Hindlimb muscle (tissue), 1 donor: ENCODE measurements around the gene HLCS. TPM values are rescaled to one million over a fixed set of nuclear protein-coding genes. Genes with fewer than 3 reads are reported as not detected.

ENCODE experiments used
- DNase-seq: peaks from one replicate; pipeline ENCODE4 v3.0.0-alpha.2; 2013
- polyA plus RNA-seq: library from polyadenylated mRNA; unstranded; fragments of 120-200 nt; gene quantifications from one replicate; pipeline ENCODE4 v1.2.1, GENCODE V29; 2013; ENCODE audit not compliant: insufficient read length

The HLCS gene
- polyA plus RNA-seq, 1 donor = 12.8 TPM

DNA sequence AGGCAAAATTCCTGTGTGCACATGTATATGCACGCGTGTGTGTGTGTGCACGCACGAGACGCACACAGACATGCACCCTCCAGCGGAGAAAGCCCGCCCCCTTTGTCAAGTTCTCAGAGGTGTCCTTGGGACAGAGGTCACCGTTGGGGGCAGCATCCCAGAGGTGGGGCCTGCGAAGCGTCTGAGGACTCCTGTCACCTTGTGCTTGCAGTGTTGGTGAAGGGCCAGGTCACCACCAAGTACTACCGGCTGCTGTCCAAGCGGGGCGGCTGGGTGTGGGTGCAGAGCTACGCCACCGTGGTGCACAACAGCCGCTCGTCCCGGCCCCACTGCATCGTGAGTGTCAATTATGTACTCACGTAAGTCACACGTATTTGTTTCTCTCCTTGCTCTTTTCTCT, 225.0 kb downstream of the HLCS start:
- no peak for DNase-seq

DNA sequence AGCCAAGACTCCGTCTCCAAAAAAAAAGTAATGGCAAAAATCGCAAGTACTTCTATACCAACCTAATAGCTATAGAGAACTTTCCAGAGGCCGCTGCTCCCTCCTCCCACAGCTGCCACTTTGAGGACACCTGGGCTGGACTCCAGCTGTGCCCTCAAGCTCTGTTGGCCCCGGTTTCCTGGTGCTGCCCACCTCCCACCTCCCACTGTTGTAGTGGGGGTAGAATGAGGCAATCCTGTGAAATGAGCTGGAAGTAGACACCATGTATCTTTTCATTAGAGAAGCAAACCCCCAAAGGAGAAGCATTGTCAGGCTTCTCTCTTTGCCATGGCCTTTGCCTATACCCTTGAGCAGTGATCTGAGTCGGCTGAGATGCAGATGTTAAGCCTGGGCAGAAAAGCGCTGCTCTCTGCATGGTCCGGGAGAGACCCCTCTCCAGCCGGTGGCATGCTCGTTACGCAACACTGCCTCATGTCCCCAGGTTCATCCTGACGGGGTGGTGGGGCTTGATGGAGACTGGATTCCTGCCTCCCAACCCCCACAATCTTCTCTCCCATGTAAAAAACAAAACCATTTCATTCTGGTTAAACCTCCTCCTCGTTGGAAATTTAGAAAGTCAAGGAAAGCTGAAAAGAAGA, 227.9 kb downstream of the HLCS start:
- no peak for DNase-seq

DNA sequence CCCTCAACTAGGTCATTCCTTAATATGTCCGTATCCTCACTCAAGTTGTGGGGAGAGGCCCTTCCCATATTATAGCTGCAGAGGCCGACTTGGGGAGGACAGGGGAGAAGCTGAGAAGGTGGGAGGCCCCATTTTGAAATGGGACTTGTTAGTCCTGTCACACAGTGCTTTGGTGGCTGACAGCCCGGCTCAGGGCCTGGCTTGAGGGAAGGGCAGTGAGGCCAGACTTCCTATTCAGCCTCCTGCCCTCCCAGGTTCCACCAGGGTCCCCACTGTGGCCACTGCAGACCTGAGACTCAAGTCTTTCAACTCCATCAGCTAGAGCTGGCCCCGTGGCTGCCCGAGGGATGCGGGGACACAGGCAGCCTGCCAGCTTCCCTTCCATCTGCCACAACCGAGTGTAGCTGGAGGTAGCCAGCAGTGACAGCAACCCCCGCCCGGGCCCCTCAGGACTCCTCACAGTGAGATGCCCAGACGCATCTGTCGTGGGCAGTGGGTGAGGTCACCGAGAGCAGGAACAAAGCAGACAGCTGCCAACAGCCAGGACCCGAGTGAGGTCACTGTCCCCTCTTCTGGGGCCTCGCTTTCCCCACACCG, 230.6 kb downstream of the HLCS start:
- no peak for DNase-seq

DNA sequence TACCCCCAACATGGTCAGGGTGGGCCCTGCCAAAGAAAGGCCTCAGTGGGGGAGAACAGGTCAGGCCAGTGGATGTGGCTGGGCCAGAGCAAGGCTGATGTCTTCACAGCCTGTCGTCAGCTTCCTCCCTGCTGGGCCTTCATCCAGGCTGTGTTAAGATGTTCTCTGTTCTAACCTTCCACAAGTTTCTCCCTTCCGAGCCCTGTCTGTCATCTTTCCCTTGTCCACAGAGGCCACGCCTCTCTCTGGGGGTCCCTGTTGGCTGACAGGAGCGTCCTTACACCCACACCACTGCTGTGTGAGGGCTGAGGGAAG, 231.3 kb downstream of the HLCS start:
- no peak for DNase-seq

DNA sequence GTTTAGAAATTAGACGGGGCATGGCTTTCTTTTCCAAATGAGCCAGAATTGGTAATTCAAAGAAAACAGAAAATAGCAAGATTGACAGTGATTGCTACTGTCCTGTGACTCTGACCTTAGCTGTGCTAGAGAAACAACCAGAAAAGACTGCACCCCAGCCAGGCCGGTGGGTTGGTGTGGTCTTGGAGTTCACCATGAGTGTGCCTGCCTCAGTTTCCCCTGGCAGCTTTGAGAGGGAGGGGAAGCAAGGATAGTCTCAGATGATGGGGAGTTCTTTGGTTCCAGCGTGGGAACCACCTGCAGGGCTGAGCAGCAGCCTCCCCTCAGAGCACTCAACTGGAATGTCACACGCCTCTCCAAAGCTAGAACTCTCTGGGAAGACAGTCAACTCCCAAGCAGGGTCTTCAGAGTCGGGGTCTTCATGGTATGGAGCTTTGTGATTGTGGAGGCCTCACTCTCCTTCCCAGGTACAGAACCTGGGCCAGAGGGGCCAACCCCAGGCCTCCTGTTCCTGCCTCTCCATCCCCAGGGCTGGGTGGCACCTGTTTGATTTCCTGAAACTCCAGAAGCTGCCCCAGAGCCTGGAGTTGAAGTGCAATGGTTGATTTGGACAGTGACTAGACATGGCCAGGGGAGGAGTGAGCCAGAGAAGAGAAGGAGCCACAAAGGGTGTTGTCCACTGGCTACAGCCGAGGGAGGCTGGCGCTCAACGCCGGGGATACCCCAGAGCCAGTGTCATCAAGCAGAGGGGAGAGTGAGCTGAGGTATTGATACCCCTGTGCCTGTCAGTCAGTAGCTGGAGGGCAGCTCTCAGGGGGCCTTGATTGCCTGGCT, 231.9 kb downstream of the HLCS start:
- no peak for DNase-seq

DNA sequence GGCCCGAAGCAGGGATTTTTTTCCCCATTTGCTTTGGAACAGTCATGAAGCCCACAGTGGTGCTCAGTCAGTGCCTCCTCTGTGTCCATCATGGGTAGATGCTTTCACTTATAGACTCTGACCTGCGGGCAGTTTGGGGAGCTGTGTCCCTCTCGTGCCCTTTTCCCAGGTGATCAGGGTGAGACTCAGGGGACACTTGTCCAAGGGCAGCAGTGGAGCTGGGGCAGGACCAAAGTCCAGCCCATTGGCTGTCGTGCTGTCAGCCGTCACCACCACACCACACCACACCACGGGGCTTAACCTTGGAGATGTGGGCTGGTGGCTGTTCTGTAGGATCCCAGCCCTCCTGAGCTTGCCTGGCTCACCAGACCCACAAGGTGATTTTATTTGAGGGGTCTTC, 232.6 kb downstream of the HLCS start:
- no peak for DNase-seq

DNA sequence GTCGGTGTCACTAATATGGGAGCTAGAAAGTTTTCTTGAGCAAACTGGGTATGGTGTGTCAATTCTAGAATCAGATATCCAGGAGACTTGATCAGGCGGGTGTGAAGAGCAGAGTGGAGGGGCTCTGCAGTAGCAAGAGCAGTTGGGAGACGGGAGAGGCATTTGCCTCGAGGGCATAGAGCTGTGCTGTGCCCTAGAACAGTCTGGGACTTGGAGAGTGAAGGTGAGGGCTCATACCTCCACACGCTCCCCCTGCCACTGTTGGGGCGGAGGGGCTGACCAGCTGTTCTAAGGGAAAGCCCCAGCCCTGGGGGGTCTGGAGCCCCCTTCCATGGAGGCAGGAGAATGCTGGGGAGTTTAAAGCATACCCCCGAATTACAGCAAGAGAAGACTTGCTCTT, 233.7 kb downstream of the HLCS start:
- DNase-seq = no peak

DNA sequence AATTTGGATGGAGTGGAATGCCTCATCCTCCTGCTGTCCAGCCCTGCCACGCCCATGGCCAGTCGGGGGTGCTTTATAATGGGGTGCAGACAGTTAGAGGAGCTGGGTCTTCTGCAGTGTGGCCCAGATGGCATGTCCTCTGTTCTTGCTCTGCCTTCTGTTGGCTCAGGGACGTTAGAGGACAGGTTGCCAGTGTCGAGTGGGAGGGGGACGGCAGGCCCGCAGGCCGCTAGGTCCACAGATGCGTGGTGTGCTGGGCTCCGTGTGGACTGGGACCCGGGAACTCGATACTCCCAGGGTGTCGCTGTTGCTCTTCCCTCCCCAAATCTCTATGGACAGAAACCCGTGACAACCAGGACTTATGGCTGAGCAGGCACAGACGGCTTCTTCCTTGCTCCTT, 234.3 kb downstream of the HLCS start:
- DNase-seq = no peak

DNA sequence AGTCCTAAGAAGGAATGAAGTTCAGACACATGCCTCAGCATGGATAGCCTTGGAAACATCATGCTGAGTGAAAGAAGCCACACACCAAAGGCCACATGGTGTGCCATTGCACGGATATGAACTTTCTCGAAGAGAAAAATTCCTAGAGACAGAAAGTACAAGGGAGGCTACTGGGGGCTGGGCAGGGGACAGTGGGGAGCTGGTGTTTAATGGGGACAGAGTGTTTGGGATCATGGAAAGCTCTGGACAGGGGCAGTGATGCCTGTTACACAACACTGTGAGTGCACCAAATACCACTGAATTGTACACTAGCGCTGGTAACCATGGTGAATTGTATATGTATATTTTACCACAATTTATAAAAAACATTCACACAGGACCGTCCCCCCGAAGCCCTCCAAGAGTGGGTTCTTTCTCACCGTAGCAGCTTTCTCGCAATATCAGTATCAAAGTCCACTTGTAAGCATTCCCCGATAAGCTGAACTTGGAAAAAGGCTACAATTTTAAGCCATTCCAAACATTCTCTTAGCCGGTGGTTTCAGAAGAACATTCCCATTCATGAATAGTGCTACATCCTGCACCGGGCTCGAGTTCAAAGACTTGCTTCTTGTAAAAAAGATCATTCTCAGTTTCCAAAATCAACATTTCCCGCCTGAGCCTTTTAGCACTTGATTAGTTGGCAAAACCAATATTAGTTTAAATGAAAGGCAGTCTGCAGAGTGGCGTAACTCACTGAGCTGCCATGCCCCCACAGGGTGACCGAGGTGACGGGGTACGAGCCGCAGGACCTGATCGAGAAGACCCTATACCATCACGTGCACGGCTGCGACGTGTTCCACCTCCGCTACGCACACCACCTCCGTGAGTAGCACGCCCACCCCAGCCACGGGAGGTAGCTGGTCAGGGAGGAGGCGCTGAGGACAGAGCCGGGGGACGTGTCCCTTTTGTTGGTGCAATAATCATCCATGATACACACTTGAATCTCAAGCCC, 235.9 kb downstream of the HLCS start:
- DNase-seq = no peak

DNA sequence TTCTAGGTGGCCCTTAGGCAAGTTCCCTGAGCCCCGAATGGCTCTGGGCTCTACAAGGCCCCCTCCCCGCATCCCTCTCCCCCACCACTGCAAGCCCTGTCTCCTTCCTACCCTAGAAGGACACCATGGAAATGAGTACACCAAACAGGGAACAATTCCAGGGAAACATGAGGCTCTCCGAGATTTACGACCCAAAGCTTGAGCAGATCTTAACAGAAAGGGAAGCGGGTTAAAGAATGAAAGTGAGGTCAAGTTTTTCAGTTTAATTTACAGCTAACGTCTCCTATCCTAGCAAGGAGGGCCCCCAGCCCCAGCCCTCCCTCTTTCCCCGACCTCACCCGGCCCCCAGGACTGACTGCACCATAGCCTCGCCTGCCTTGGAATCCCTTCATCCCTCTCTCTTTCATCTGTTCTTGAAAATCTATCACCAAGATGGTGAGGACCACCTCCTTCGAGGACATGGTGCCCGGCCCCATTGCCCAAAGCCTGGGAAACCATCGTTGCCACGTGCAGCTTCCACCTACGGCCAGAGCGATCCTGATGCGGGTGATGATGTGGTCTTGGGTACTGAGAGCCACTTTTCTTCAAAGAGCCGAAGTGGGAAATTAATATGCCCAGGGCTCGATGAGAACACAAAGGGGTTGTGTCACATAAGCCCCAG, 237.0 kb downstream of the HLCS start:
- DNase-seq = no peak

DNA sequence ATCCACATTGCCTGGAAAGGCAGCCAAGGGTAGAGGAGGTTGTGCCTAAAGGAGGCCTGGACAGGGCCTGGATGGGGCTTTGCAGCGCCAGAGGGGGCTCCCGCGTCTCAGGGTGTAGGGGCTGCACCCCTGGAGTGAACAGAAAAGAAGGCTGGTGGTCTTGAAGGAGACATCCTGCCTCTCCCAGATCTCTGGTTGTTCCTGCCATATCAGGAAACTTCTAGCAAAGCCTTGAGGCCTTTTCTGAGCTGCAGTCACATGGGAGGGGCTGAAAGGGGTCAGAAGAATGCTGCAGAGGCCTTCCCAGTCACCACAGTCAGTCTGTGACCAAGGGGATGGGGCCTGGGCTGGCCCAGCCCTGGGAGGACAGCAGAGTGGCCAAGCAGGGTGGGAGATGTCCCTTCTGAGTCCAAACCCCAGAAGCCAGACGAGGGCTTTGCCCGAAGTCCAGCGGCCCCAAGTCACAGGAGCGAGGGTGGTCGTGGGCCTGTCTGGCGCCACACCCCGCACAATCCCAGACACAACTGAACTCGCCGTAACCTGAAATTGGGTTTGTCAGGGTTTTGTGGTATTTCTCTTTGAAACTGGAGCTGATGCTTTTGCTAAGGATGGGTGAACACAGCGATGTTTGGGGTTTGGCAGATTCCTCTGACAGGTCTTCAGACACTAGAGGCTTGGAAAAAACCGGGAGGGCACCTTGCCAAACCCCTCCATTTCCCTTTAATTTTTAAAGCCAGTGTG, 237.9 kb downstream of the HLCS start:
- DNase-seq = no peak

DNA sequence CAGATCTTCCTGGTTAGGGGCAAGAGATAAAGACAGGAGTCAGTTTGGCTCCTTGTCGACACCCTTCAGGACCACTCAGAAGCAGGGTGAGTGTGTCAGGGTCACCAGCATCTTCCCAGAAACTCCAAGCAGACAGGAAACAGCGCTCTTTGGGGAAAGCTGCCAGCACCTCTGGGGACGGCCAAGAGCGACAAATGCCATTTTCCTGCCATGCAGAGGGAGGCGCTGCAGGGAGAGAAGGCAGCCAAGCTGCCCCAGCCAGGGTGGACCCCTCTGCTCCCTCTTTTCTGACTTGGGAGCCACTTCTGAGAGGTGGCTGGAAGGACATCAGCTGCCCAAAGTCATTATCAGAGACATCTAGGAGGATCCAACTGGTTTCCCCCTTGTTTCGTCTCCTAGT, 238.6 kb downstream of the HLCS start:
- DNase-seq = no peak

DNA sequence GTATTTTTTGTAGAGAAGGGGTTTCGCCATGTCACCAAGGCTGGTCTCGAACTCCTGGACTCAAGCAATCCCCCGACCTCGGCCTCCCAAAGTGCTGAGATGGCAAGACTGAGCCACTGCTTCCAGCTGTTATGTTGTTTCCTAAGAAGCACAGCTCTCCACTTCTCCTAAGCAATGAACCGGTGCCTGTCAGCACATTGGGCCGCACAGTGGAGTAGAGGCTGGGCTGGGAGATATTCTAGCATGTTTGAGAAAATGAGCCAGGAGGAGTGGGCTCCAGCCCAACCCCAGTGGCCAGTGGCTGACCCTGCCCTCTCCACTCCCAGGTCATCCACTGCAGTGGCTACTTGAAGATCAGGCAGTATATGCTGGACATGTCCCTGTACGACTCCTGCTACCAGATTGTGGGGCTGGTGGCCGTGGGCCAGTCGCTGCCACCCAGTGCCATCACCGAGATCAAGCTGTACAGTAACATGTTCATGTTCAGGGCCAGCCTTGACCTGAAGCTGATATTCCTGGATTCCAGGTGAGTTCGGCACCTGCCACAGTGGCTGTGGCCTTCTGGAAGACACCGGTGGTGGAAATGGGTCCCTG, 240.6 kb downstream of the HLCS start:
- DNase-seq = no peak

DNA sequence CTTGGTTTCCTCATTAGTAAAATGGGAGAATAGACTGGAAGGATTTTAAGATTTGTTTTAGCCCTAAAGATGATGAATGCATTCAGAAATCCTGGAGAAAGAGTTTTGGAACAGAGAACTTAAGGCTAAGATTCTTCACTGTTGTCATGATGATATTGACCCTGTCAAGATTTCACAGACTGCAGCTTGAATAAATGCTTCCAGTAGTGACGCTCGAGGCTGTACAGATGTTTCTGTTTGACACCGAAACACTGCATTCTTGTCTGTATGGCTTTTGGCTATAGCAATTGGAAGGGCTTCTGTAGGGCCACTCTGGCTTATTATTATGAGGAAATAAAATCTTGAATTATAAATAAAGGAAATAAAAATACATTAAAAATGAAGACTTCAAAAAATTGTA, 241.8 kb downstream of the HLCS start:
- DNase-seq = no peak

DNA sequence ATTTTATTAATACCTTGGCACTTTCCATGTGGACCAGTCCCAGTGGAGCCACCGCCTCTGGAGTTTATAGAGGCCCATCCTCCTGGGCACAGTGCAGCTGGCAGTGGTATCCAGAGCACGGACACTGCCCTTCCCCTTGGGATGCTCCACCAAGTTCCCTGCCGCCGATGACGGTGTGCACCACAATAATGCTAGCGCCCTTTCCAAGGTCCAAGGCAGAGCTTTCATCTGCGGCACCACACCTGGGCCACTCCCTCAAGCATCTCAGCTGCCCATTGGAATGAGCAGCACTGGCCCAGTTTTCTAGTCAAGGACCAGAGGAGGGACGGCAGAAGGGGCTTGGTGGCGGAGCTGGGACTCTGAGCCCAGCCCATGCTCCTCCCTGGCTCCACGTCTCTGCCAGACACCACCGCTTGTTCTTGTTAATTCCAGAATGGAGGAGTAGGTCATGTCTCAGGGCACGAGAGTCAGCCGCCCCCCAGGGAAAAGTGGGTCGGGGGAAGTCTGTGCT, 243.0 kb downstream of the HLCS start:
- DNase-seq = no peak

DNA sequence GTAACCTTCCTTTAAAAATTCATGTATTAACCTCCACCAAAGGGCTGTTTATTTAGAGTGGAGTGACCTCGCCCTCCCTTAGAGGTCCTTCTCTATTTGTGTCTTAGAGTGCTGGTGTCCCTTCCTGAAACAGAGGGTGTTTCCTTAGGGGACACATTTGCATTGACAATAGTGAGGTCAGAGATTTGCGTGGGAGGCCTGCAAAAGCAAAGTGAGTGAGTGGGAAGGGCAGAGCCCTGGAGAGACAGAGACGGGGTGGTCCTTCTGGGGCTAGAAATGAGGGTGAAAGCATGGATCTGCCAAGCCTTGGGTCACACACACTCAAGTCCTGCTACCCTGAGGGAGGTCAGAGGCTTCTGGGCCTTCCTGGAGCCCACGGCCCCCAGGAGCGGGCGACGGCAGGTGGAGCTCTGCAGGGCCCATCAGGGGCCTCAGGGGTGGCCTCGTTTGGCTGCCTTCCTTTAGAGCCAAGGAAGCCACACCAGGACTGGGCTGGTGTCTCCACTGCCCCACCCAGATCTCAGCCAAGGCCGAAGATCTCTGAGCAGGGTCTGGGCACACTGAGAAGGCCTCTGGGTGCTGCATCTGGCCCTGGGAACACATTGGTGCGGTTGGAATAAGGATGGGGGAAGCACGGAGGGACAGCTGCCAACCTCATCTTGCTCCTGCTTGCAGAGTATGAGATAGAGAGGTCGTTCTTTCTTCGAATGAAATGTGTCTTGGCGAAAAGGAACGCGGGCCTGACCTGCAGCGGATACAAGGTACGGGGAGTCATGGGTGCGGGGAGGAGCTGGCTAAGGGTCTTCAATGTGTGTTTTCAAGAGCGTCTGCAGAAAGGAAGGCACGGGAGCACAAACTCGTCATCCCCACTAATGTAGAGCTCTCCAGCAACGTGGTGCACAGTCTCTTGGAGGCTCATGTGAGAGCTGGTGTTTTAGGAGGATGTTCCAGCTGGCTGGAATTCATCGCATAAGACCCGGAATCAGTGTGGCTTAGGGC, 243.8 kb downstream of the HLCS start:
- DNase-seq = no peak

DNA sequence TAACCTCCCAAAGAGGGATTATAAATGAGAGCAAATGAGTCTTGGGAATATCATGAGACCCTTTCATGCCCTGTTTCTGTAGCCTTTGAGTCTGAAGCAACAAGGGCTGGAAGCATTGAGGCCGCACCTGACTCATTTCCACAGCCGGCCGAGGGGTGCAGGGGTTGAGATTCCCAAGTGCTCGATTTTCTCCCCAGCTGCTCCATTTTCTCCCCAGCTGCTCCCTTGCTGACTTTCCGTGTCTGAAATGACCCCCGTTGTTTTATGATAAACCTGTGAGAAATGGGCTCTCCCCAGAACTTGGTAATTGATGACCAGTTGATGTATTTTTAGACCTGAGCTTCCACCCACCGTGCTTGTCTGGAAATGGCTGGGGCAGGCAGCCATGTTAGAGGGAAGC, 244.7 kb downstream of the HLCS start:
- DNase-seq = no peak

DNA sequence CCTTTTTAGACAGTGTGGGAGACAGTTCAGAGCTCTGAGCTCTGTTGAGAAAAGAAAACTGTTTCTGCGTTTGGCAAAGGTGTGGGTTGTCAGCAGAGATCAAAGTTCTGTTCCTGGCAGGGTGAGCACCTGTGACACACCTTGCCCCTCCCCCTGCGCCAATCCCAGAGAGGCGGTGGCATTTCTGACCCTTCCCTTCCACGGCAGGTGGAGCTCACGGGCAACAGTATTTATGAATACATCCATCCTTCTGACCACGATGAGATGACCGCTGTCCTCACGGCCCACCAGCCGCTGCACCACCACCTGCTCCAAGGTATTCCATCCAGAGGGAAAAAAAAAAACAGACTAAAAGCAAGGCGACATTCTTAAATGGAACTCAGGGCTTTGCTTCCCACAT, 246.9 kb downstream of the HLCS start:
- no peak for DNase-seq

DNA sequence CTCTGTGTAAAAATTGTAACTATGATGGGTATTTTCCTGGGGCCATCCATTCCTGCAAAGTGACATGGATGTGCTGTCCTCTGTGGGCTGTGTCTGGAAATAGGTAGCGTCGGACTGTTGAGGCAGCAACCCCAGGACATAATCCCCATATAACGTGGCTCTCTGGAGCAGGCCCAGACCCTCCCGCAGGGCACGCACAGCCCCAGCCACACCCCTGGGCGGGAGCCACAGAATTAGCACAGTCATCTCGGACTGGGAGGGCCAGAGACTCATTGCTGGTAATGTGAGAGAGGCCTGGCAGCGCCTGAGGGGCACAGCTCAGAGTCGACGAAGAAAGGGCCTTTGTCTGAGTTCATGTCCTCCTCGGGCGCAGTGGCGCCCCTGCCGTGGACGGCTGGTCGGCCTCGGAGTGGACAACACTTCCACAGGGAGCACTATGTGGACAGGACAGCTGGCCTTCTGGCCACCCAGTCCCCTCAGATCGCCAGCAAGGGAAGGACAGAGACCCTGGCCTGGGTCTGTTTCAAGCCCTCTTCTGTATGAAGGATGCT, 247.4 kb downstream of the HLCS start:
- DNase-seq = no peak
